IPS-18a (cell line): ENCODE measurements around the gene CD209.

Source experiments
- H3K27ac ChIP-seq: one replicate; pipeline ENCODE4 v1.5.1; 2013; ENCODE audit warnings: low read length
- H3K27me3 ChIP-seq: one replicate; pipeline ENCODE4 v1.6.1; 2013; ENCODE audit warnings: mild to moderate bottlenecking, low read length; ENCODE audit not compliant: control insufficient read depth, insufficient read depth
- H3K36me3 ChIP-seq: one replicate; pipeline ENCODE4 v1.6.1; 2013; ENCODE audit warnings: low read depth, low read length; ENCODE audit not compliant: control insufficient read depth
- H3K4me1 ChIP-seq: one replicate; pipeline ENCODE4 v1.6.1; 2013; ENCODE audit warnings: low read depth, low read length; ENCODE audit not compliant: control insufficient read depth
- H3K4me3 ChIP-seq: one replicate; pipeline ENCODE4 v1.5.1; 2013; ENCODE audit warnings: low read length
- H3K9ac ChIP-seq: one replicate; pipeline ENCODE4 v1.6.1; 2013; ENCODE audit warnings: mild to moderate bottlenecking, low read length, moderate library complexity
- H3K9me3 ChIP-seq: one replicate; pipeline ENCODE4 v1.6.1; 2013; ENCODE audit warnings: low read depth, low read length; ENCODE audit not compliant: control insufficient read depth

The CD209 gene

GRCh38 chr19:7744871-7745650, 2.3 kb downstream of the CD209 start:
- Histone ChIP-seq H3K9ac (no peak overlapping the region), H3K9me3 (no peaks in the 10 kb centered on the region), H3K36me3 (no peaks in the 10 kb centered on the region), H3K27ac (no peak overlapping the region), H3K4me1 (peaks cover 7% of the 10 kb centered on the region), H3K27me3 (no peaks in the 10 kb centered on the region), H3K4me3 (no peak overlapping the region)

- Histone ChIP-seq H3K9me3 (no peaks in the 10 kb centered on the region), H3K9ac (no peak overlapping the region), H3K27ac (no peak overlapping the region), H3K4me1 (peaks cover 7% of the 10 kb centered on the region), H3K4me3 (no peak overlapping the region), H3K36me3 (no peaks in the 10 kb centered on the region), H3K27me3 (no peaks in the 10 kb centered on the region)
Measured at GRCh38 chr19:7744199-7744786, 3.0 kb downstream of the CD209 start.

- H3K4me1 ChIP-seq = peaks cover 7% of the 10 kb centered on the region
- H3K36me3 ChIP-seq = no peaks in the 10 kb centered on the region
- no peak overlapping the region for H3K4me3 ChIP-seq
- H3K27me3 ChIP-seq = no peaks in the 10 kb centered on the region
- no peak overlapping the region for H3K9ac ChIP-seq
- H3K27ac ChIP-seq = no peak overlapping the region
- no peaks in the 10 kb centered on the region for H3K9me3 ChIP-seq
Measured at GRCh38 chr19:7743425-7743841, 3.9 kb downstream of the CD209 start.

- Histone ChIP-seq H3K9ac (no peak overlapping the region), H3K4me1 (peaks cover 7% of the 10 kb centered on the region), H3K27ac (no peak overlapping the region), H3K4me3 (no peak overlapping the region), H3K9me3 (no peaks in the 10 kb centered on the region), H3K27me3 (no peaks in the 10 kb centered on the region), H3K36me3 (no peaks in the 10 kb centered on the region)
Measured at GRCh38 chr19:7742991-7743390, 4.3 kb downstream of the CD209 start.

GRCh38 chr19:7742575-7742974, 4.8 kb downstream of the CD209 start:
- Histone ChIP-seq H3K36me3 (no peaks in the 10 kb centered on the region), H3K9ac (no peak overlapping the region), H3K4me1 (peaks cover 6% of the 10 kb centered on the region), H3K27me3 (no peaks in the 10 kb centered on the region), H3K4me3 (no peak overlapping the region), H3K27ac (no peak overlapping the region), H3K9me3 (no peaks in the 10 kb centered on the region)

- Histone ChIP-seq H3K9me3 (no peaks in the 10 kb centered on the region), H3K36me3 (no peaks in the 10 kb centered on the region), H3K4me3 (no peak overlapping the region), H3K27ac (no peak overlapping the region), H3K9ac (no peak overlapping the region), H3K4me1 (no peaks in the 10 kb centered on the region), H3K27me3 (peaks cover 2% of the 10 kb centered on the region)
Measured at GRCh38 chr19:7740682-7741054, 6.7 kb downstream of the CD209 start.

GRCh38 chr19:7739801-7740681, 7.3 kb downstream of the CD209 start:
- Histone ChIP-seq H3K4me3 (no peak overlapping the region), H3K27me3 (peaks cover 6% of the 10 kb centered on the region), H3K36me3 (no peaks in the 10 kb centered on the region), H3K27ac (no peak overlapping the region), H3K9me3 (no peaks in the 10 kb centered on the region), H3K9ac (no peak overlapping the region), H3K4me1 (no peaks in the 10 kb centered on the region)

GRCh38 chr19:7739211-7739755, 8.1 kb downstream of the CD209 start:
- Histone ChIP-seq H3K4me1 (no peaks in the 10 kb centered on the region), H3K9me3 (no peaks in the 10 kb centered on the region), H3K27ac (no peak overlapping the region), H3K27me3 (peaks cover 14% of the 10 kb centered on the region), H3K9ac (no peak overlapping the region), H3K4me3 (no peak overlapping the region), H3K36me3 (no peaks in the 10 kb centered on the region)

- Histone ChIP-seq H3K36me3 (no peaks in the 10 kb centered on the region), H3K27me3 (peaks cover 20% of the 10 kb centered on the region), H3K9ac (no peak overlapping the region), H3K27ac (no peak overlapping the region), H3K4me3 (no peak overlapping the region), H3K9me3 (no peaks in the 10 kb centered on the region), H3K4me1 (no peaks in the 10 kb centered on the region)
Measured at GRCh38 chr19:7738023-7738422, 9.3 kb downstream of the CD209 start.

- Histone ChIP-seq H3K36me3 (no peaks in the 10 kb centered on the region), H3K27ac (no peak overlapping the region), H3K27me3 (peaks cover 27% of the 10 kb centered on the region), H3K9me3 (no peaks in the 10 kb centered on the region), H3K4me1 (no peaks in the 10 kb centered on the region), H3K9ac (no peak overlapping the region), H3K4me3 (no peak overlapping the region)
Measured at GRCh38 chr19:7737215-7737614, 10.1 kb downstream of the CD209 start.

- H3K27ac ChIP-seq = no peak overlapping the region
- no peak overlapping the region for H3K4me3 ChIP-seq
- no peaks in the 10 kb centered on the region for H3K36me3 ChIP-seq
- H3K4me1 ChIP-seq = no peaks in the 10 kb centered on the region
- no peaks in the 10 kb centered on the region for H3K9me3 ChIP-seq
- peaks cover 38% of the 10 kb centered on the region for H3K27me3 ChIP-seq
- H3K9ac ChIP-seq = no peak overlapping the region
Measured at GRCh38 chr19:7736148-7736547, 11.2 kb downstream of the CD209 start.
